ENCODE measurements around the gene KCTD7.

The KCTD7 gene

DNA sequence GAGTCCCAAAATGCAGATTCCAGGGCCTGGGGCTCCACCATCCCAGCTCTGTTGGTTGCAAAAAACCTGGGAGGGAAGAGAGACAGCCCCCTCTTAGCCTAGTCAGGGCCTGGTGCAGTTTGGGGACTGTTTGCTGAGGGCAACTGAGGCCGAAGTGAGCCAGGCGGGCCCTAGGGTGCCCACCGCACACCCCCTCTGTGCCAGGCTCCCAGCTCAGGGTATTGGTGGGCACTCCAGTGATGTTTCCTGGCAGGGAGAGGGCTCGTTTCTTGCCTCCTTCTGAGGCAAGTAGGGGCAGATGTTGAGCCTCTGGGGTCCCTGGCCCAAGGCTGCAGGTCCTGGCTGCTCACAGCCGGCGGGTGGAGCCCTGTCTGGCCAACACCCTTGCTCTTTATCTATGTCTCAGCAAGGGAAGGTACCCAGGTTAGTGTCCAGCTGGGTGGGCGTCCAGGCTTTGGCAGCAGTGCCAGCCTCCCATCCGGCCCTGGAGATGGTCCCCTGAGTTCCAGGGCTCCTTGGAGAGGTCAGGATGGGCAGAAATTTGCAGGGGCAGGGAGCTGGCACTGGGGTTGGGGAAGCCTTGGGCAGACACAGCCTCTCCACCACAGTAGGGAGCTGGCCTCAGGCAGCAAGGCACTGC, 37.8 kb downstream of the KCTD7 start:
- in situ Hi-C loops (cut with MboI; ENCODE audit: low sequenced_read_pairs, unreplicated experiment) = no loop called here
- DNase-seq (ENCODE audit: low spot score) = no peak
- no peak for TF ChIP-seq CTCF (IDR thresholded peaks at IDR 0.05; ENCODE audit: borderline replicate concordance, control extremely low read depth, extremely low read depth, insufficient read depth, missing control alignments)

- DNase-seq (ENCODE audit: low spot score) = no peak
- in situ Hi-C loops (cut with MboI; ENCODE audit: low sequenced_read_pairs, unreplicated experiment) = no loop called here
- no peak for TF ChIP-seq CTCF (IDR thresholded peaks at IDR 0.05; ENCODE audit: borderline replicate concordance, control extremely low read depth, extremely low read depth, insufficient read depth, missing control alignments)
Observed at GRCh38 chr7:66667023-66667728, 38.5 kb downstream of the KCTD7 start.

DNA sequence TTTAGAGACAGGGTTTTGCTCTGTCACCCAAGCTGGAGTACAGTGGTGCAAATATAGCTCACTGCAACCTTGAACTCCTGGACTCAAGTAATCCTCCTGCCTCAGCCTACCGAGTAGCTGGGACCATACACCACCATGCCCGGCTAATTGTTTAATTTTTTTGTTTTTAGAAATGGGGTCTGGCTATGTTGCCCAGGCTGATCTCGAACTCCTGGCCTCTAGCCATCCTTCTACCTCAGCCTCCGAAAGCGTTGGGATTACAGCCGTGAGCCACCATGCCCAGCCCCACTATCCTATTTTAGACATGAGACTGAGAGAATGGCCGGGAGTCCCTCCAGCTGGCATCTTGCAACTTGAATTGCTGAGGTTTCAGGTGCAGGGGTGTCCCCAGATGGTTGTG, 39.4 kb downstream of the KCTD7 start:
- no peak for TF ChIP-seq CTCF (IDR thresholded peaks at IDR 0.05; ENCODE audit: borderline replicate concordance, control extremely low read depth, extremely low read depth, insufficient read depth, missing control alignments)
- in situ Hi-C loops (cut with MboI; ENCODE audit: low sequenced_read_pairs, unreplicated experiment) = no loop called here
- no peak for DNase-seq (ENCODE audit: low spot score)

GRCh38 chr7:66668677-66669076, 40.0 kb downstream of the KCTD7 start:
- DNase-seq (ENCODE audit: low spot score) = no peak
- no peak for TF ChIP-seq CTCF (IDR thresholded peaks at IDR 0.05; ENCODE audit: borderline replicate concordance, control extremely low read depth, extremely low read depth, insufficient read depth, missing control alignments)
- in situ Hi-C loops (cut with MboI; ENCODE audit: low sequenced_read_pairs, unreplicated experiment) = no loop called here

- no peak for TF ChIP-seq CTCF (IDR thresholded peaks at IDR 0.05; ENCODE audit: borderline replicate concordance, control extremely low read depth, extremely low read depth, insufficient read depth, missing control alignments)
- in situ Hi-C loops (cut with MboI; ENCODE audit: low sequenced_read_pairs, unreplicated experiment) = no loop called here
- no peak for DNase-seq (ENCODE audit: low spot score)
Observed at GRCh38 chr7:66669088-66669487, 40.4 kb downstream of the KCTD7 start.

DNA sequence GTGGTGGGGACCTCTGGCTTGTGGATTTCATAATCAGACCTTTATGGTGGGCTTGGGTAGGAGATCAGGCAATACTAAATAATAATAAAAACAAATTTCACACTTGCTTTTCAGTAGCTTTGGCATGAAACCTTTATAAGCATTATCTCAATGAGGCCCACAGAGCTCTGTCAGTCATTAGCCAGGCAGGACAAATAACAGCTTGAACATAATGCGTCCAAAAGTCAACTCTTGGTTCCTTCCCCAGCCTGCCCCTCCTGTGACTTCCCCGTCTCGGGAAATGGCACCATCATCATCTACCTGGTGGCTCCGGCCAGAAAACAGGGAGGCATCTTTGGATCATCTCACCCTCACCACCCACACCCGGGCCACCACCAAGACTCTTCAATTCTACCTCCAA, 40.8 kb downstream of the KCTD7 start:
- no peak for TF ChIP-seq CTCF (IDR thresholded peaks at IDR 0.05; ENCODE audit: borderline replicate concordance, control extremely low read depth, extremely low read depth, insufficient read depth, missing control alignments)
- no peak for DNase-seq (ENCODE audit: low spot score)
- in situ Hi-C loops (cut with MboI; ENCODE audit: low sequenced_read_pairs, unreplicated experiment) = no loop called here

Data from GM13976 (cell line).